Small intestine (tissue), 7 donors: ENCODE measurements around the gene CSF1. TPM values are rescaled to one million over a fixed set of nuclear protein-coding genes. Genes with fewer than 3 reads are reported as not detected.

Experiments
- DNase-seq, 2 donors: peaks; one replicate each; pipeline versions ENCODE4 v3.0.0 to v3.0.0-alpha.2; 2013
- FAIRE-seq: peaks from 2 replicates; lab custom pipeline; 2012; peaks lifted over from hg19 to GRCh38; lab: Jason Lieb, UNC
- H3K27ac ChIP-seq, 3 donors: one replicate each; pipeline ENCODE4 v1.5.1; 2013; ENCODE audit warnings: low read length in 2 of 3, mild to moderate bottlenecking in 2 of 3, control low read depth in 1 of 3, inconsistent platforms in 1 of 3, low read depth in 1 of 3, moderate library complexity in 1 of 3
- H3K27me3 ChIP-seq, 3 donors: one replicate each; pipeline ENCODE4 v1.6.1; 2013; ENCODE audit warnings: low read length in 3 of 3, inconsistent platforms in 1 of 3; ENCODE audit not compliant: control insufficient read depth in 3 of 3, insufficient read depth in 3 of 3
- H3K36me3 ChIP-seq, 3 donors: one replicate each; pipeline ENCODE4 v1.6.1; 2013; ENCODE audit warnings: low read length in 3 of 3, inconsistent platforms in 1 of 3, low read depth in 1 of 3, mild to moderate bottlenecking in 1 of 3, moderate library complexity in 1 of 3; ENCODE audit not compliant: control insufficient read depth in 3 of 3, insufficient read depth in 2 of 3
- H3K4me1 ChIP-seq, 3 donors: one replicate each; pipeline ENCODE4 v1.6.1; 2013; ENCODE audit warnings: low read length in 2 of 3, inconsistent platforms in 1 of 3, low read depth in 1 of 3, mild to moderate bottlenecking in 1 of 3, moderate library complexity in 1 of 3; ENCODE audit not compliant: control insufficient read depth in 3 of 3, insufficient read depth in 2 of 3
- H3K4me3 ChIP-seq, 3 donors: one replicate each; pipeline ENCODE4 v1.5.1; 2013; ENCODE audit warnings: low read length in 3 of 3, control low read depth in 1 of 3, inconsistent platforms in 1 of 3, low read depth in 1 of 3, mild to moderate bottlenecking in 1 of 3, moderate library complexity in 1 of 3
- H3K9me3 ChIP-seq, 2 donors: one replicate each; pipeline ENCODE4 v1.6.1; 2013; ENCODE audit warnings: low read depth in 1 of 2, low read length in 1 of 2; ENCODE audit not compliant: control insufficient read depth in 2 of 2, insufficient read depth in 1 of 2
- WGBS, 3 donors: extraction: QIAGEN DNeasy Blood & Tissue Kit; methylation state at CpG; one replicate each; pipeline ENCODE4 v1.1.7; 2013; 5-methylcytosine and 5-hydroxymethylcytosine counted together
- polyA plus RNA-seq, 4 donors: library from polyadenylated mRNA; stranded (reverse) in 3 of 4; unstranded in 1 of 4; fragments of 200-250 nt in 3 of 4; fragments of 120-200 nt in 1 of 4; gene quantifications; one replicate each; pipeline versions ENCODE4 v1.2.1 to v1.2.3, GENCODE V29; 2013
- donor health status: healthy with polysubstance abuse.
- donor health status: control.
- donor health status: control.
- donor health status: Bipolar disorder and iron deficiency.
- donor health status: healthy.

The CSF1 gene
- polyA plus RNA-seq, 4 donors, result 0.89 to 15.5 (median 4.4) TPM

DNA sequence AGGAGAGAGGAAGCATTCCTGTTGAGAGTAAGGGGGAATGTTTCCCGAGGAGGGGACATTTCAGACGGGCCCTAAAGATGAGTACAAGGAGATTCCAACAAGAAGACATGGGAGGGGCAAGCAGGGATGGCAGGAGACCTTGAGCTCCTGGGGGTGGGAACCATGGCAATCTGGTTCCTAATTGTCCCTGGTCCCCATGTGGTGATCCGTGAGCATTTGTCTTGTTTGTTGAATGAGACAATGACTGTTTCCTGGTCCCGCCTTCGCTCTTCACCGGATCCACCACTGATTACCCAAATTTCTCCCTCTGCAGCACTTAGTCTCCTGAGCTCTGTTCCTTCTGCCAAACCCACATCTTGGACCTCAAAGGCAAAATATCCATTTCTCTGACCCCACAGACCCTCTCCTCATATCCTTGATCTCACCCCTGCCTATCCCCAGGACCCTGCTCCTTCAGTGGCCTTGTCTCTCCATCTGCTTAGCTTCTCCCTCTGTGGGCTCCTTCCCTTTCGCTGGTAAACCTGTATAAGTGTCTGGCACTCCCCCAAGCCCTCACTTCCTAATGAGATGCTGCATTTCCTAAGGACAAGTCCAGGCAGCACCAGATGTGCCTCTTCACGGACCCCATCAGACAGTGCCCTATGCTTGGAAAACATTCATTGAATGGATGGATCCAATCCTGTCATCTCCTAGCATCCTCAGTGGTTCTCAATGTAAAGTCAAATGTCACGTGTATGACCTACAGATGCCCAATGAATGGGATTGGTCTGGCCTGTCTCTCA is 8.3 kb upstream of the CSF1 start:
- H3K27ac ChIP-seq, result peak overlapping the region in 1 of 3 donors; percentile 89
- no peaks in the 10 kb centered on the region for H3K36me3 ChIP-seq
- no peaks in the 10 kb centered on the region for H3K9me3 ChIP-seq
- H3K4me3 ChIP-seq, result no peak overlapping the region
- DNase-seq (no peak), FAIRE-seq (no peak)
- 87 to 95% (median 91%) methylated on average over 9 of the region's 9 CpGs for WGBS, 3 donors
- H3K4me1 ChIP-seq, result peaks cover 3 to 21% (median 3%) of the 10 kb centered on the region in 3 donors
- peaks cover 0 to 6% (median 0%) of the 10 kb centered on the region in 3 donors for H3K27me3 ChIP-seq

DNA sequence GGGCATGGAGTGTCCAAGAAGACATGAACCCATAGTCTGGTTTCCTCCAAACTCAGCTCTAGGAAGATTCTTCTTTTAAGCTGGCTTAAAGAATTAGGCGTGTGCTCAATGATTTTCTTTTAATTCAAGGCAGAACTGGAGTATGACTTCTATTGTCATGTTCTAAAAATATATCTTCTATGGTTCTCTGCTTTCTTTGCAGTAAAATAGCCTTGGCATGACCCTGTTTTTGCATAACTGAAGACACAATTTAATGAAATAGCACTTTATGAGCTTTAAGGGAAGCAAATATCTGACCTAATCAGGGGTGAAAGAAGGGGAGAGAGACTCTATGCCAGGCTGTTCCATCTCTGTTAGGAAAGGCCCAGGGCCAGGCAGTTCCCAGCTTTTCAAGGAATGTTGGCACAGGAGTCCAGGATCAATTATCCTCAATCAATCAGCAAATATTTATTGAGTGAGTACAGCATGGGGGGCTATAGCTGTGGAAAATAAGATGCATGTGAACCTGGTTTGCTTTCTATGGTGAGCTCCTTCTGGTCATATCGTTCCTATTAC is 7.2 kb upstream of the CSF1 start:
- FAIRE-seq (no peak), DNase-seq (no peak)
- Histone ChIP-seq H3K36me3 (no peaks in the 10 kb centered on the region), H3K9me3 (no peaks in the 10 kb centered on the region), H3K4me1 (peaks cover 3 to 30% (median 3%) of the 10 kb centered on the region in 3 donors), H3K27me3 (peaks cover 0 to 6% (median 0%) of the 10 kb centered on the region in 3 donors), H3K27ac (no peak overlapping the region), H3K4me3 (no peak overlapping the region)
- 91 to 92% (median 92%) methylated on average over 2 of the region's 2 CpGs for WGBS, 3 donors

DNA sequence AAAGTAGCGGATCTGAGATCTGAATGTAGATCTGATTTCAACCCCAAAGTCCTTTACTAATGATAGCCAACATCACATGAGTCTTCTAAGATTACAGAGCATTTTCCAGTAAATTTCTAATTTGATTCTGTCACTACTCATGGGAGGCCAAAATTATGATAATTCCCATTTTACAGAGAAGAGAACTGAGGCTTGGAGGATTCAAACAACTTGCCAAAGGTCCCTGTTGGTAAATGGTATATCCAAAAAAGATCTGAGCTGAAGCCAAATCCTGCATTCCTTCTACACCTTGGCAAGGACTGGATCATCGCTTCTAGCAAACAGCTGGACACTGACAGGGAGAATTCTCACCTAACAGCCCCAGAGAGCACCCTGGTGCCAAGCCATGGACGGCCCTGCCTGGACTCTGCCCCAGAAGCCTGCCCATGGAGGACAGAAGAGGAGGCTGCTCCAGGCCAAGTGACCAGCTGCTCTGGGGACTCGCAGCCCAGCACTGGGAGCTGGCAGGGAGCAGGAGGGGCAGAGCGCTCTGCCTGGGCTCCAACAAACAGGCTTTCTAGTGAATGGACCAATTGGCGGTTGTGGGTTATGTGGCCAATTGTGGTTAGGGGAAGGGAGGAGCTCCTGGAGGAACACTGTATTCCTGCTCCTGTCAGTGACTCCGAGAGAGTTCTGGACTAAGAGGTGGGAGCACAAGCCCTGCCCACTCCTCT is 6.4 kb upstream of the CSF1 start:
- Histone ChIP-seq H3K36me3 (no peaks in the 10 kb centered on the region), H3K4me1 (peaks cover 3 to 35% (median 3%) of the 10 kb centered on the region in 3 donors), H3K4me3 (no peak overlapping the region), H3K9me3 (no peaks in the 10 kb centered on the region), H3K27me3 (peaks cover 0 to 6% (median 0%) of the 10 kb centered on the region in 3 donors), H3K27ac (no peak overlapping the region)
- FAIRE-seq (no peak), DNase-seq (no peak)
- WGBS, 3 donors, result 79 to 85% (median 84%) methylated on average over 7 of the region's 7 CpGs

DNA sequence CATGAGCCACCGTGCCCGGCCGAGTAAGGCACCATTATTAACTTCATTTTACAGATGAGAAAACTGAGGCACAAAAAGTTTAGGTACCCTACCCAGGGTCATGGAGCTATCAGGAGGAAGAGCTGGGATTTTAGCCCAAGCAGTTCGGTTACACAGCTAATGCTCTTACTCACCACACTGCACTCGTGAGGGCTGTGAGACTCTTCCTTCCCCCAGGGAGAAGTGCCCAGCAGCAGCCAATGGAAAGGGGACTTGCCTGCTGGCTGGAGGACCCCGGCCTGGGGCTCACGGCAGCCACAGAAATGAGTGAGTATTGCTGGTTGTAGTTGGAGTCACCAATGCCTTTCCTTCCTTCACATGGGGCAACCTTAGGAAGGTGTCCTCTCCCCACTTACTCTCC is 5.2 kb upstream of the CSF1 start:
- Histone ChIP-seq H3K4me3 (no peak overlapping the region), H3K36me3 (no peaks in the 10 kb centered on the region), H3K9me3 (no peaks in the 10 kb centered on the region), H3K27me3 (peaks cover 0 to 11% (median 0%) of the 10 kb centered on the region in 3 donors), H3K4me1 (peaks cover 3 to 40% (median 3%) of the 10 kb centered on the region in 3 donors), H3K27ac (peak overlapping the region in 1 of 3 donors; percentile 69)
- FAIRE-seq (no peak), DNase-seq (no peak)
- 91 to 94% (median 93%) methylated on average over 7 of the region's 7 CpGs for WGBS, 3 donors

DNA sequence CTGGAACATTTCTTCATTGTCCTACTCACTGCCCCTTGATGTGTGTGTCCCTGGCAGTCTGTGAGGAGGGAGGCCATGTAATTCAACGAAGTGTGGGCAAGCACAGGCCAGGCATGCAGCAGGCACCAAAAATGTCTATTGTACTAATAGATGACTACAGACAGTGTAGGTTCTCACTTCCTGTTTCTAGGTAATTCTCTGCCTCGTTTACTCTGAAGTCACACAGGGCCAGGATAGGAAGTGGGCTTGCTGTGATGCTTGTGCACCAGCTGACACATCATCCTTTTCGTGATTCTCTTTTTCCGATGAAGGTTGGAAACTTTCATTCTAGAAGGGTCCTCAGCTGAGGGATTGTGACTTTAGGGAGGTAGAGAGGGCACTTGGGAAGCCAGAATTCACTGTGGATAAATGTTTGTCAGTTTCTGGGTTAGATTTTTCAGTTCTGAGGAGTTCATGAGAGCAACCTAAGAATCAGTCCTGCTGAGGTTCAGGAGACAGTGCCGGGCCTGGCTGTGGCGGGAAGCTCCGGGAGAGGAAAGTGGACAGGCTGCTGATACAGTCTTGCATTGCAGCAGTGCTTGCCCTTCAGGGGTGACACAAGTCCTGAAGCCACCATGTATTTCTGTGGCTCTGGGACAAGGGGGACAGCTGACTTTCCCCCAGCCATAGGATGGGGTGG is 4.3 kb upstream of the CSF1 start:
- peak overlapping the region in 1 of 3 donors; percentile 69 for H3K27ac ChIP-seq
- DNase-seq (peak in 1 of 2 donors; percentile 50), FAIRE-seq (no peak)
- H3K27me3 ChIP-seq, result peaks cover 0 to 13% (median 0%) of the 10 kb centered on the region in 3 donors
- no peaks in the 10 kb centered on the region for H3K36me3 ChIP-seq
- H3K4me3 ChIP-seq, result no peak overlapping the region
- H3K4me1 ChIP-seq, result peaks cover 2 to 34% (median 3%) of the 10 kb centered on the region in 3 donors
- 68 to 71% (median 68%) methylated on average over 7 of the region's 7 CpGs for whole genome bisulfite sequencing, 3 donors
- no peaks in the 10 kb centered on the region for H3K9me3 ChIP-seq

DNA sequence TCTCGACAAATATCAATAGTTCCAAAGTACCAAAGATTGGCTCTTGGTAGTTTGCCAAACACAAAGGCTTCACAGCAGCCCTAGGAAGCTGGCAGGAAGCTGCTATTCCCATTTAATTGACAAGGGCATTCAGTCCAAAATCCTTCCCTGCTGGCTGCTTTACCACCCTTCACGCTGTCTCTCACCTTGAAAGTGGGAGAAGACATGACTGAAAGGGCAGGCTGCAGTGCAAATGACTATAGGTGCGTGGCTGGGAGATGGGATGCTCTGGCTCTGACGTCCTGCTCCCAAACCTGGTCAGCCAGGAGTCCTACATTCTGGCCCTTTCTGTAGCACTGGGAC is 3.8 kb upstream of the CSF1 start:
- H3K9me3 ChIP-seq, result no peaks in the 10 kb centered on the region
- H3K27me3 ChIP-seq, result peaks cover 0 to 18% (median 0%) of the 10 kb centered on the region in 3 donors
- FAIRE-seq, result no peak
- peak overlapping the region in 1 of 3 donors; percentile 57 for H3K27ac ChIP-seq
- no peak for DNase-seq
- no peaks in the 10 kb centered on the region for H3K36me3 ChIP-seq
- peaks cover 0 to 33% (median 0%) of the 10 kb centered on the region in 3 donors for H3K4me1 ChIP-seq
- 40 to 71% (median 70%) methylated on average over 4 of the region's 4 CpGs for WGBS, 3 donors
- H3K4me3 ChIP-seq, result no peak overlapping the region

DNA sequence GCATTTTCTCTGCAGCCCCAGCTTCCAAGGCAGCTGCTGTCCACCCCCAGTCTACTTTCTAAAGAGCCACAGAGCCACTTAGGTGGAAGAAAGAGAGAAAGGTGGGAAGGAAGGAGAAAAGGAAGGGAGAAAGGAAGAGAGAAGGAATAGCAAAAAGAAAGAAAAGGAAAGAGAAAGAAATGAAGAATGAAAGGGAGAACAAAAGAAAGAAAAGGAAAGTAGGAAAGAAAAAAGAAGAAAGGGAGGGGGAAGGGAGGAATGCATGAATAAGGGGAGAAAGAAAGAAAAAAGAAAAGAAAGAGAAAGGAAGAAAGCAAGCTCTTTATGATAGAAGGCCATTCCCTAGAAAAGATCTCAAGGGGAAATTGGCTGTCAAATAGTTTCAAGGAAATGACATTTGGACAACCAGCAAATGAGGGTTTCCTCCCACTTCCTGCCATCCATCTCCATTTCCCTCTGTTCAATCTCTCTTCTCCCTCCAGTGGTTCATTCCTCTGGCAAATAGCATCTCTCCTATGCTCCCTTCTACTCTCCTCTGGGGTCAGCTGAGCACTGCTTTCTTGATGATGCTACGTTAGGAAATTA is 3.4 kb upstream of the CSF1 start:
- Histone ChIP-seq H3K27me3 (peaks cover 0 to 23% (median 0%) of the 10 kb centered on the region in 3 donors), H3K9me3 (no peaks in the 10 kb centered on the region), H3K27ac (peak overlapping the region in 1 of 3 donors; percentile 57), H3K4me1 (peaks cover 0 to 28% (median 0%) of the 10 kb centered on the region in 3 donors), H3K36me3 (no peaks in the 10 kb centered on the region), H3K4me3 (no peak overlapping the region)
- no peak for DNase-seq
- WGBS, 3 donors, result 84 to 96% (median 85%) methylated on average over 1 of the region's 1 CpG
- FAIRE-seq, result no peak
